Epithelial cell of esophagus (primary cell): ENCODE measurements around the gene CHID1.
A peak's percentile ranks its signal among the peaks of the same experiment; 100 is the strongest.

Experiments used
- DNase-seq: peaks from one replicate; pipeline ENCODE4 v3.0.0; 2010; ENCODE audit warnings: low read depth
- H3K4me3 ChIP-seq: 2 replicates; pipeline ENCODE4 v1.5.1; 2011; ENCODE audit warnings: mild to moderate bottlenecking, low read length, control low read depth
- TF ChIP-seq, protein P1 (sequence below): IDR thresholded peaks from 2 replicates; pipeline ENCODE4 v1.5.1; 2011; ENCODE audit warnings: low read depth, mild to moderate bottlenecking, low read length, control low read depth, inconsistent platforms; ENCODE audit not compliant: insufficient read depth; ENCODE audit errors: missing control alignments

The CHID1 gene

GRCh38 chr11:910589-911030 lies at the start of gene CHID1:
CHID1 (minus strand) TSS chr11:910810; CDS start chr11:904816, 5,994 bp downstream.
- peak; percentile 87 for DNase-seq
- H3K4me3 ChIP-seq = peak within 1 kb of the TSS; percentile 75
- TF ChIP-seq, protein P1, sequence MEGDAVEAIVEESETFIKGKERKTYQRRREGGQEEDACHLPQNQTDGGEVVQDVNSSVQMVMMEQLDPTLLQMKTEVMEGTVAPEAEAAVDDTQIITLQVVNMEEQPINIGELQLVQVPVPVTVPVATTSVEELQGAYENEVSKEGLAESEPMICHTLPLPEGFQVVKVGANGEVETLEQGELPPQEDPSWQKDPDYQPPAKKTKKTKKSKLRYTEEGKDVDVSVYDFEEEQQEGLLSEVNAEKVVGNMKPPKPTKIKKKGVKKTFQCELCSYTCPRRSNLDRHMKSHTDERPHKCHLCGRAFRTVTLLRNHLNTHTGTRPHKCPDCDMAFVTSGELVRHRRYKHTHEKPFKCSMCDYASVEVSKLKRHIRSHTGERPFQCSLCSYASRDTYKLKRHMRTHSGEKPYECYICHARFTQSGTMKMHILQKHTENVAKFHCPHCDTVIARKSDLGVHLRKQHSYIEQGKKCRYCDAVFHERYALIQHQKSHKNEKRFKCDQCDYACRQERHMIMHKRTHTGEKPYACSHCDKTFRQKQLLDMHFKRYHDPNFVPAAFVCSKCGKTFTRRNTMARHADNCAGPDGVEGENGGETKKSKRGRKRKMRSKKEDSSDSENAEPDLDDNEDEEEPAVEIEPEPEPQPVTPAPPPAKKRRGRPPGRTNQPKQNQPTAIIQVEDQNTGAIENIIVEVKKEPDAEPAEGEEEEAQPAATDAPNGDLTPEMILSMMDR = no peak

GRCh38 chr11:959608-960007 lies 49.0 kb upstream of the CHID1 start:
- TF ChIP-seq, protein P1 = no peak
- no peak overlapping the region for H3K4me3 ChIP-seq
- DNase-seq = no peak

- TF ChIP-seq, protein P1 = no peak
- peak; percentile 37 for DNase-seq
- H3K4me3 ChIP-seq = no peak overlapping the region
Observed at GRCh38 chr11:959027-959426, 48.4 kb upstream of the CHID1 start.

DNA sequence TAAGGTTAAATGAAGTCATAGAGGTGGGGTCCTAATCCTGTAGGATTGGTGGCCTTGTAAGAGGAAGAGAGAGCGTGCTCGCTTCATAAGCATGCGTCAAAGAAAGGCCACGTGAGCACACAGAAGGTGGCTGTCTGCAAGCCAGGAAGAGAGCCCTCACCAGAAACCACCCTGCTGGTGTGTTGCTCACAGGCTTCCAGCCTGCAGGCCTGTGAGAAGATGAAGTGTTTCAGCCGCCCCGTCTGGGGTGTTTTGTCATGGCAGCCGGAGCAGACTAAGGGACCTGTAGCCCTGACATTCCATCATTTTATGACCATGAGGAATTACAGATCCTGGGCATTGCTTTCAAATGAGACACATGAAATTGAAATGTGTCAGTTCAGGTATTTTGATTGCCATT lies 47.5 kb upstream of the CHID1 start:
- no peak overlapping the region for H3K4me3 ChIP-seq

GRCh38 chr11:957212-957920 lies 46.8 kb upstream of the CHID1 start:
- H3K4me3 ChIP-seq = no peak overlapping the region
- TF ChIP-seq, protein P1 = no peak

More for the DNA sequence above, 47.5 kb upstream of the CHID1 start:
- TF ChIP-seq, protein P1 = no peak
- no peak for DNase-seq

DNA sequence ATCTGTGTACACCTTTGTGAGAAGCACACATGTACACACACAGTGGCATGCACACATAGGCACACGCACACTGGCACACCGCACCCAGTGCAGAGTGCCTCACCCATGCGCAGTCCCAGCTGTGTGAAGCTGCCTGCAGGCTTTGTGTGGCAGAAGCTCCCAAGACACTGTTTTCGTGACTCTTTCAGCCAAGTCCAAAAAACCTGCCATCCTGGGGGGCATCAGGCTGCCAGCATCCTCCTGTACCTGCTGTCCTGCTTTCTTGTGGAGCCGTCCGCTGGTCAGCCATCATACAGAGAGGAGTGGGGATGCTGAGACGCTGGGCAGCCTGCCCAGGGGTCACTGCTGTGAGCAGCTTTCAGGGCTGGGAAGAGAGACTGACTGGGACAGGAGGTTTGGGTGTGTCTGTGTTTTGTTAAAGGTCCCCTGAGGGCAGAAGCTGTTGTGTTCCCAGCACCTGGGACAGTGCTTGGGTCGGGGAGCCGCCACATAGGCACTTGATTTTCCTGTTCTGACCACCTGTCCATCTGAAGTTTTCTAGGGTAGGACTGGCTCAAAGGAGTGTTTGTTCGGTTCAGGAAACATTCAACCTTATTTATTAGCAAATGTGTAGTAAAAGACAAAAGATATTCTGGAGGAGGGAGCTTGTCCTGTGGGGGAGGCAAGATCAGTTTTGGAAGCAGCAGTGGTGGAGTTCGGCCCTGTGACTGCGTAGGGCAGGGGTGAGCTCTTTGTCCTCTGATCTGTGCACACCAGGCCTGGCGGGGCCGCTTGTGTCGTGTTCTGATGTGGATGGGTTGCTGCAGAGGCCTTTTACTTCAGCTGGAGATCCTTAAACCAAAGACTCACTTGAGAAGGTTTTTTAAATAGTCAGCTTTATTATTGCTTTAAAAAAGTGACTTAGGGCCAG lies 44.8 kb upstream of the CHID1 start:
- TF ChIP-seq, protein P1 = no peak
- H3K4me3 ChIP-seq = no peak overlapping the region
- DNase-seq = peak; percentile 50

More at GRCh38 chr11:957212-957920, 46.8 kb upstream of the CHID1 start:
- DNase-seq = peak; percentile 52
